Measurements from ENCODE around the gene IGFL1.
"Not testable (repeated sequence)": the region's sequence is repeated elsewhere in the genome, so short reads cannot be mapped to it uniquely, and the experiment has no call there.

IGFL1 gene

DNA sequence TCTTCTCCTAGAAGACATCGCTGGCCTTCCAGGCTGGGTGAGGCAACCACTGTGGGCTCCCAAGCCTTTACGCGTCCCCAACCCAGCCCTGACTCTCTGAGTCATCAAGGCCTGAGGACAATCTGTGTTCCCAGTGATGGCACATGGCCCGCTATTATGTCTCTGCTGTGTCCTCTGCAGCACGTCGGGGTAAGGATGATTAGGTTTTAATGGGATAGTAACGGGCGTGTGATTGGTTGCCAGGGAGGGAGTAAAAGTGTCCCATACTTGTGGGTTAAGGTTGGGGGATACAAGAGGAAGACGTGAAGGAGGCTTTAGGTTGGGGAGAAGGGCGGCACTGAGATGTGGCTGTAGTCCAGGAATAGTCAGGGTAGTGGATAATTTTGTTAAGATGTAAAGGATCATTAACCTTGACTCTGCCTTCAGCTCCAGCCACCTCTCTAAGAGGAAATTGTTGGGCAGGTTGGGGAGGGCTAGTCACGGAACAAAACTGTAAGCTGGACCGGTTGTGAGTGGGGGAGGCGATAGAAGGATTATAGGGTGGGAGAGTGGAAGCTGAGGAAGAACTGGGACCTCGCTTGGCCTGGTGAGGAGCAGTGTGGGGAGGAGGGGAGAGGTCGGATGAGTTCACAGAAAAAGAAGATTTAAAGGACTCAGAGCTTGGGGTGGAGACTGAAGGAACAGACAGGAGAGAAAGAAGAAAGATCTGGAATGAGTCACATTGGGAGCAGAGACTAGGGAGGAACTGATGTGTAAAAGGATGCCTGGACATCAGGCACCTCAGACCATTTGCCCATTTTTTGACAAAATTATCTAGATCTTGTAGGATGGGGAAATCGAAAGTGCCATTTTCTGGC lies 27.9 kb upstream of the IGFL1 start:
- DNase-seq (ENCODE audit: low read depth in 2 of 2) = no peak

DNA sequence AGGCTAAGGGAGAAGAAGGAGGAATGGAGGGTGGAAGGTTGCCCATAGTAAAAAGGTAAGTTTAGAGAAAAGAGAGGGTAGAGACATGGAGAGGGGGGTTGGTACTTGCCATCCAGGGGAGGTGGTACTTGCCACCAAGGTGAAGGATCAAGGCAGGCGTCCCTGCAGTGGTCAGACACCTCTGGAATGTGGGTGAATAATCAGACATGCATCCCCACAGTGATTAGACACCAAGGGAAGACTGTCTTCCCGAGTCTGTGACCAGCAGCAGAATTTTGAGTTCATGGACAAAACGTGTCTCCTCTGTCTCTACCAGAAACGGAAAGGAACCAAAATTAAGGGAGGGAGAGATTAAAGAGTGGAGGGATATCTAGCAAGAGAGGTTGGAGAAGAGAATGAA lies 27.1 kb upstream of the IGFL1 start:
- no peak for DNase-seq (ENCODE audit: low read depth in 2 of 2)

DNA sequence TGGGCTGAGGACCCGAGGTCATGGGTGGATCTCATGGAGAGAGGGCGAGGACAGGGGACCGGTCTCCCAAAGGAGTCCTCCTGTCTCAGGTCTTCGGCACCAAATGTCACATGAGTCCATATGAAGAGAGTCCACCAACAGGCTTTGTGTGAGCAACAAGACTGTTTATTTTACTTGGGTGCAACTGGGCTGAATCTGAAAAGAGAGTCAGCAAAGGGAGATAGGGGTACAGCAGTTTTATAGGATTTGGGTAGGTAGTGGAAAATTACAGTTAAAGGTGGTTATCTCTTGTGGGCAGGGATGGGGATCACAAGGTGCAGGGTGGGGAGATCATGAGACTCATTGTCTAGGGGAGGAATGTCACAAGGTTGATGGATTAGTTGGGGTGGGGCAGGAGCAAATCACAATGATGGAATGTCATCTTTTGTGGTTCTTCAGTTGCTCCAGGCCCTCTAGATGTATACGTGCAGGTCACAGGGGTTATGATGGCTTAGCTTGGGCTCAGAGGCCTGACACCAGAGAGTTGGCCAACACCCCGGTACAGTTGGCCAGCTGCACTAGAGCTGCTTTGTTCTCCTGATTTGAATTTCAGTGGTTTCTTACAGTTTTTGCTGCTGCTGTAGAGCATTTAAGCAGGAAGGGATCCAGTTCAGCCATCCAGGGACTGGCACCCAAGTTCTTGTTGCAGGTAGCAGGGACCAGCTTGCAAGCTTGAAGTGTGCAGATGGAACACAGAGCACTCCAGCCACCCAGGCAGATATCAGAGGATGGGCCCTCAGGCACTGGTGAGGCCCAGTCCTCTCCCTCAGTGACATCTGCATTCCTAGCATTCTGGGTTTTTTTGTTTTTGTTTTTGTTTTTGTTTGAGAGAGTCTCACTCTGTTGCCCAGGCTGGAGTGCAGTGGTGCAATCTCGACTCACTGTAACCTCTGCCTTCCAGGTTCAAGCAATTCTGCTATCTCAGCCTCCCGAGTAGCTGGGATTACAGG lies 26.4 kb upstream of the IGFL1 start:
- DNase-seq (ENCODE audit: low read depth in 2 of 2) = no peak

DNA sequence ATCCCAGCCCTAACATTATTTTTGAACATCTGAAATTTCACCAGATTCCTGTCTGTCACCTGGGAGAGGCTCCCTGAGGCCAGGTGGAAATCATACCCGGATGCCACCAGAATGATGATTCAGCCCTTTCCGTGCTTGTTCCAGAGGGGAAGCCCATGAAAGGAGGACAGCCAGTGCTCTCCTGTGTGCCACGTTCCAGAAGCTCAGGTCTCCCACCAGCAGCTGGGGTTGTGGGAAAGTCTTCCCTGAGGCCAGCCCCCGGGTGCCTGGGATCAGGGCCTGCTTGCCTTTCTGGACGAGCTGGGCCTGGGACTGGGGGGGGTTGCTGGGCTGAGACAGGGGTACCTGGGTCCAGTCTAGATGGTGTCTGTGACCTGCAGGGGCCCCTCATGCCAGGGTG lies 25.5 kb upstream of the IGFL1 start:
- no peak for DNase-seq (ENCODE audit: low read depth in 2 of 2)

DNA sequence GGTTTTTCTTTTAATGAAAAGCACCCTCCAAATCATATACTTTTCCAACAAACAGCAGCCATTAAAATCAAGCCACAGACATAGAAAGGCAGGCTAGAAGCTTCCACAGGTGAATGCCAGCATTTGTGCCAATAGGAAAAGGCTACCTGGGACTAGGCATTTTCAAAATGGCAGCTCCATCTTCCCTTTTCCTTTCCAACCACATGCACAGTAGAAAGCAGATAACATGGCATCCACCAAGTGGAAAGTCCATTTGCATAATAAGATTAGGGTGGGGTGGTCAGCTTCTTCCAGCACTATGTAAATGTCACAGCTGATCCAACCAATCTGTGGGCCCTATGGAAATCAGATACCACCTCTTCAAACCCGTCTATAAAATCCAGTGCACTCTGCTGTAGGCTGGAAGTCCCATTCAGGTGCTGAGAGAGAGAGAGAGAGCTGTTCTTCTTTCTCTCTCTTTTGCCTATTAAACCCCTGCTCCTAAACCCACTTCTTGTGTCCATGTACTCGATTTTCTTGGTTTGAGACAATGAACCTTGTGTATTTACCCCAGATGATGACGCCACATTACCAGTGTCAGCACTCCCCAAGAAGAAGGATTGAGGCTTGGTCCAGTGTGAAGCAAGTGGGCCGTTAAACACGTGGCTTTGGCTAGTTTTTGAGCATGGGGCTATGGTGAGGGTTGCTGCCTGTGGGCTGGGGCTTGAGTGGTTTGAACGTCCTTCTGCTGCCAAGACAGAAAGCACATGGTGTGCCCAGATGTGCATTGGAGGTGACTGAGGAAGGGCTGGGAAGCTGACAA lies 24.2 kb upstream of the IGFL1 start:
- no peak for DNase-seq (ENCODE audit: low read depth in 2 of 2)

DNA sequence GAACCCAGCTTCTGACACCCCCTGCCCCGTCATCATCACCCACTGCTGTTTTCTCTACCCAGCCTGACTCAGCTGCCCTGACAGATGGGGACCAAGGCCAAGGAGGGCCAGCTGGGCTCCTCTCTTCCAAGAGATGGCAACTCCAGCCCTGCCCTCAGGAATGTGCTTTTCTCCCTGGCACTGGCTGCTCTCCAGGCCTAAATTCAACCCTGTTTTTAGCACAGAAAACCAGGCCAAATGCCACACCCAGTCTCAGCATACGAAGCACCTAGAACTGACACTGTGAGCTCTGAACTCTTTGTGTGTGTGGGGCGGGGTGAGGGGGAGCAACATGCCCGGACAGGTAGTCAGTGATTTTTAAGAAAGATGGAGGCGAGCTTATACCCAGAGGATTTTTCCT lies 23.4 kb upstream of the IGFL1 start:
- DNase-seq (ENCODE audit: low read depth in 2 of 2) = no peak

DNA sequence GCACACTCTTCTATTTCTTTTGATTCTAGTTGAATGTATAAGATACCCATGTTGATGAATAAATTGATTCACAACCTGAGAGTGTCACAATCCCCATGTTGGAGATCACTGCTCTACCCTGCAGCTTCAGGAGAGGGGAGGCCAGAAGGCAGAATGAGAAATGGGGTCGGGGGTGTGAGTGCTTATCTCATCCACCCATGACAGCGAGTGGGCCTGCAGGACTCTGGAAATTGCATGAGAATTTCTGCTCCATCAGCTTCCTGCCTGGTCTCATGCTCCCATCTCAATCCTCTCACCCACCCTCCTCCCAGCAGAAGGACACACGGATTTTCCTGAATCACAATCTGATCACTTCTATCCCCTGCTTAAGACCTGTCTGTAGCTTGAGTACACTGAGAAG lies 22.9 kb upstream of the IGFL1 start:
- DNase-seq (ENCODE audit: low read depth in 2 of 2) = no peak

DNA sequence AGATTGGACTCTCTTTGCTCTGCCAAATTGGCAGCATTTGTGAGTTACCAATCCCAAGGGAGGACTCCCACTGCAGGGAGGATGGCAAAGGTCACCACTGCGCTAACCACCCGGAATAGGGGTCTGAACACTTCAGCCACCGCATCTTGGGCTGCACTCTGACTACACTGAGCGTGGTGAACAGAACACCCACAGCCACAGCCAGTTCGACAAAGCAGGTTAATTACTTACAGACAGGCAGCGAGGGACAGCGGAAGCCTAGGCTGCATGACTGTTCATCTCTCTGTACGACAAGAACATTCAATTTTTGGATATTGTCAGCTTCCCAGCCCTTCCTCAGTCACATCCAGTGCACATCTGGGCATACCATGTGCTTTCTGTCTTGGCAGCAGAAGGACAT lies 21.7 kb upstream of the IGFL1 start:
- DNase-seq (ENCODE audit: low read depth in 2 of 2) = not testable (repeated sequence)

DNA sequence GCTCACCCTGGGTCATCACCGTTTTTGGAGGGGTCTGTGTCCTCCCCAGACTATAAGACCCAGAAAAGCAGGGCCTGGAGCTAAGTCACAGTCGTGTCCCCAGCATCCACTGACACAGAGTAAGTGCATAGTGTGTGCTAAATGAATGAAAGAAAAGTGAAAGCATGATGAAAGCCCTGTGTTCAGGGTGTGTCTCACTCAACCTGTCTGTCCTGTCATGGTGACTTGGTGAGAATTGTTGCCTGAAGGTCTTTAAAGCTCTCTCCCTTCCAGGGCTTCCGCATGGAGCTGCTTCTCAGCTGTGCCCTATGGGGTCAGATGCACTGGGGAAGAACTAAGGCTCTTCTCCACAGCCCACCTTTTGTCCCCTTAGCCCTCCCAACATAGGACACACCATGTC lies 20.5 kb upstream of the IGFL1 start:
- no peak for DNase-seq (ENCODE audit: low read depth in 2 of 2)

DNA sequence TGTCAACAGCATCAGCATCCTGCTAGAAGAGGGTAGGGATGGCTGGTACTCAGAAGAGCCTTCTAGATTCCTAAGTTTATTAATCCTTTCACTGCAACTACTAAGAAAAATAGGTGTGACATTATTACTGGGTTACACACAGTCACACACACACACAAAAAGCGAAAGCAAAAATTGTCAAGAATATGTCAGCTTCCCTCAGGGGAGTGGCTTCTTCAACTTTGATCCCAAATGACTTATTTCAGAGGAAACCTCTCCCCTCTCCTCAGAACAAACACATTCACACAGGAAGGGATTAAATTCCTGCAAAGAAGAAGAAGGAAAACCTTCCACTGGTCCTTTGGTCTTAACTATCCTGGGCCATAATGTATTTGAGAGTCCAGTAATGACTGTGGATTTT lies 20.1 kb upstream of the IGFL1 start:
- no peak for DNase-seq (ENCODE audit: low read depth in 2 of 2)

DNA sequence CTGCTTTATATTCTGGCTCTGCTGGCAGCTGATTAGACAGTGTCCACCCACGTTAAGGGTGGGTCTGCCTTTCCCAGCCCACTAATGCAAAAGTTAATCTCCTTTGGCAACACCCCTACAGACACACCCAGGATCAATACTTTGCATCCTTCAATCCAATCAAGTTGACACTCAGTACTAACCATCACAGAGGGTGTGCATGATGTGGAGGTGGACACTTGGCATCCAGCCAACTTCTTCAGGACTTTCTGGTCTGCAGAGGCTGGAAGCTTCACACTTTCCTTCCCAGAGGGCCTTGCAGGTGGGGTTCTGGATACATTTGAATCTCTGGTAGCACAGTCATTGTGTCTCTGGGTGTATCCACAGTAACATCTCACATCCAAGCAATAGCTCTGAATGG lies 18.9 kb upstream of the IGFL1 start:
- no peak for DNase-seq (ENCODE audit: low read depth in 2 of 2)

DNA sequence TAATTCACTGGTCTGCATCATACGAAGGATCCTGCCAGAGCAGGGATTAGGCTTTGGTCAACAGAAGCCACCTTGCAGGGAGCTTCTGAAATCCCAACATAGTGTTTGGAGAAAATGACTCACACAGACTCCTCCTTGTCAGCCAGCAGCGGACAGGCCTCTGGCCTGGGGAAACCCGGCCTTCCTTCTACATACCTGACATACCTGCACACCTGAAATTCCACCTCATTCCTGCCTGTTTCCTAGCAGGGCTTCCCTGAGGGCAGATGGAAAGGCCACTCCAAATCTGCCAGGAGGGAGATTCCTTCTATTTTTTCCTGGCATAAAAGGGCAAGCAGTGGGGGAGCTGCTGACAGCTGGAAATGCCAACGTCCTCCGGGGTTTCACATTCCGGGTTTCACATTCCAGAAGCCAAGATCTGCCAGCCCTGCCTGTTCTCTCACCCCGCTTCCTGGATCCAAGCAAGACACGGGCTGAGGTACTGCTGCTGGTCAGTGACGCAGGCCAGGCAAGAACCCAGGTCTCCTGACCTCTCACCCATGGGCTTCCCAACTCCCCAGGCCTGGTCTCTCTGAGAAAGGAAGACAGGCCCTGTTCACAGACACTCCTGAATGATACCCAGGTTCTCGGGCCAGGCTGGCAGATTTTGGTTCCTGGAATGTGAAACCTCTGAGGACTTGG lies 18.2 kb upstream of the IGFL1 start:
- DNase-seq (ENCODE audit: low read depth in 2 of 2) = no peak

DNA sequence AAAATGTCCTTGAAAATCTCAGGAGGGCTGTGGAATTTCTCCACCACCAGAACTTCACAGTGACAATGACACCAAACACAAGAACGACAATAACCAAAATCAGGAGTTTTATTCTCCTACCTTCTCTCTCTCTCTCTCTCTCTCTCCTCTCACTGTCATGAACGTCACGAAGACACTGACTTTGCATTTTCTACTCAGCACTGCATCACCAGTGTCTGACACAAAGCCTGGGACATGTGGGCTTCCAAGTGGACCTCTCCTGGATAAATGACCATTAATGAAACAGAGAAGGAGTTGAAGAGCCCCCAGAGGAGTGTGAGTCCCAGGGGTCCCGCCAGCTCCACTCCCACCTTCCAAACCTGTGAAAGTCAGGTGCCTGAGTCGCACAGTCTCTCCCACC lies 16.9 kb upstream of the IGFL1 start:
- not testable (repeated sequence) for DNase-seq (ENCODE audit: low read depth in 2 of 2)

DNA sequence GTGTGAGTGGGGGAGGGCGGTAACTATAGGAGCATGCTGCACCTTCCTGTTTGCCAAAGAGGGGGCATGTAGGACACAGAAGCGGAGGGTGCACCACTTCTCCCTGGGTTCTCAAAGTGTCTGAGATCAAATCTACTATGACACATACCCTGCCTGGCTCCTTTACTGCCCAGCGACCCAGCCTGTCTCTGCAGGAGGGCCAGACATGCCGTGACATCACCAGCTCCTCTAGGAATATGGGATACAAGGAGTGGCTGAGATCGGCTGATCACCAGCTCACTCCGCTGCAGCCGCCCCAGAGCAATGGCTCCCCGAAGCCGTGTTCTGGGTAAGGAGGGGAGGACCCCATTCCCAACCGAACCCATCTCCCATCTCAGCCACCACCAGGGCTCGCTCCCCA lies 16.4 kb upstream of the IGFL1 start:
- no peak for DNase-seq (ENCODE audit: low read depth in 2 of 2)

DNA sequence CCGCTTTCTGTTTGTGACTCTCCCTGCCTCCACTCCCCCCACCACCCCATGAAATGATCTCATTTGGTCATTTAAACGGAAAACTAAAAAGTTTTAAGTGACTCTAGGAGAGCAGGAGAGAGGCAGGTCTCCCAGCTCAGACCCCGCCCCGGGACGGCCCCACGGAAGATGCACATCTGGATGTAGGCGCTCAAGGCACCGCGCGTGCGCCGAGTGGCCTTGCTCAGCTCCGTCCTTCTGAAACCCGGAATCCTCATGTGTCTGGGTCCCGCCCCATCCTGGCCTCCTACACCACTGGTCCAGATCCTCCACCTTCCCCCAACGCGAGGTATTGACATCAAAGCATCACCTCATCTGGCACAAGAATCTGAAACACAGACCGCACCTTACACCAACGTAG lies 15.7 kb upstream of the IGFL1 start:
- no peak for DNase-seq (ENCODE audit: low read depth in 2 of 2)

DNA sequence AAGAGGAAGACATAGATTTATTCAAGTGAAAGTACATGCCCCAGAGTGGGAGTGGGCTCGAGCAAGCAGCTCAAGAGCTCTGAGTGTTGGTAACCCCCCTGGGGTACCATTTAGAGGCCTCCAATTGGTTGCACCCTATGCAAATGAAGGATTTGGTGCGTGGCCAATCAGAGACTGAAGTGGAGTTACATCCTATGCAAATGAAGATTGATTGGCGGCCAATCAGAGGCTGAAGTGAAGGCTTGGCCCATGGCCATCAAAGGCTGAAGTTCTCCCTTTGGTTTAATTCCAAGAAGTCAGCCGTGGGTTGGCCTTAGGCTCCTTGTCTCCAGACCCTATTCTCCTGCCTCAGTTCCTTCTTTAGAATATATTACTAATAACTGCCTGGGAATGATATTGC lies 12.9 kb upstream of the IGFL1 start:
- DNase-seq (ENCODE audit: low read depth in 2 of 2) = no peak

DNA sequence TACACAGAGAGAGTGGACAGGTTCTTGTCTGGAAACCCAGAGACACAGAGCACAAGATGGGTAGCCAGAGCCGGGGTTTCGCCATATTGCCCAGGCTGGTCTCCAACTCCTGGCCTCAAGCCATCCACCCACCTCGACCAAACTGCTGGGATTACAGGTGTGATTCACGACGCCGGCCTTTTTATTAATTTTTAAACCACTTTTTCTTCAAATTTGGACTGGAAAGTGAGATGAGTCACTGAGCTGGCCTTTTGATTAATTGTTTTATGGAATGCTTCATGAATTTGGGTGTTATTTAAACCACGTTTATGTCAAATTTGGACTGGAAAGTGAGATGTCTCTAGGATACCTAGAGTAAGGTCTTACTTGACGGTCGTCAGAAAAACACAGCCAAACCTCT lies 12.1 kb upstream of the IGFL1 start:
- DNase-seq (ENCODE audit: low read depth in 2 of 2) = no peak

DNA sequence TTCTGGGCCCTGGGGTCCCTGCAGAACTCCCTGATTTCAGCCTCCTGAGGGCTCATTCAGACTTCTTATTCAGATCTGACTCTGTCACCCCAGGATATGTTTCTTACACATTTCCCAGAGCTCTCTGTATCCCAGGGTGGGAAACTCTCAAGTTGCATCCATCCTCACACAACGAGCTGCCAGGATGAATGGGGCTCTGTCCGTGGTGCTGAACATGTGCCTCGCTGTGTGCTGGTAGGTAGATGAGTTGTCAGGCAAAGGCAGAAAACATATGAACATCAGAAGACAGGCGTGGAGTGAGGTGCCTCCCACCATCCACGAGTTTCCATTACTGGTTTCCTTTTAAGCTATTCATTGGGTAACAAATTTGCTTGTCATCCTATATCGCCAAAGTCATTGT lies 11.4 kb upstream of the IGFL1 start:
- no peak for DNase-seq (ENCODE audit: low read depth in 2 of 2)

DNA sequence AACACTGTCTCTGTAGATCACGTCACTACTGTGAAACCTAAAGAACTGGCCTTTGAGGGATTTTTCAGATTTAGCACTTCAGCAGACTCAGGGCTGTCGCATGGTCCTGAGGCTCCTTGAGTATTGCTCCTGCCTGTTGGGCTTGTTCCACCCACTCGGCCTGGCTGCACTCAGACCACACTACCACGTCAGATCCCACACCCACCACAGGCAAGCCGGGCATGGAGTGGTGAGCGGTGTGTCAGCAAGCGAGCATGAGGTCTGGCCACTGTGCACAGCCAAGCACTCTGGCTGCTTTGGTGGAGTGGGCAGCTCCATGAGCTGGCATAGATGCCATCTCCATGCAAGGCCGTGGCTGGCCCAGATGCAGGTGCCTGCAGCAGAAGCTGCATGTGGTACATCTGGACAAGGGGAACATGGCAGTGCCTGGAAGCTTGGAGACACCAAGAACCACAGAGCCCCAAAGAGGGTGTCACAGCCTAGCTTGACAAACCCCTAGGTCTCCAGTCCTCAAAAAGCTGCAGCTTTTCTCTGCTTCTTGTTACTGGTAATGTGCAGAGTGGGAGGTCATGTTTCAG lies 9.4 kb upstream of the IGFL1 start:
- no peak for DNase-seq (ENCODE audit: low read depth in 2 of 2)

DNA sequence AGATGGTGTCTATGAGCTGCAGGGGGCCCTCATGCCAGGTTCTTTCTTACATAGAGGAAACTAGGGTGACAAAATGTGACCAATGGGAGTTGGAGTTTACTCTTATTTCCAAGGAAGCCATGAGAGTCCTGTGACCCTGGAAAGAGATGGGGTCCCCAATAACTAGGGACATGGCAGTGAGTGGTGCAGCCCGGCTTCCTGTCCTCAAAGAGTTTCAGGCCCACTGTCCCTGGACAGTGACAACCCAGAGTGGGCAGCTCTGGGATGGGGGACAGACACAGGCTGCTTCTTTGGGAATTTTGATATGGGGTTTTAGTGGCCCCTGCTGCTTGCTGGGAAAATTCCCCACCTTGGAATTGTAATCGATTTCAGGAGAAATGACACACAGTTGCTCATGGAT lies 8.4 kb upstream of the IGFL1 start:
- no peak for DNase-seq (ENCODE audit: low read depth in 2 of 2)

DNA sequence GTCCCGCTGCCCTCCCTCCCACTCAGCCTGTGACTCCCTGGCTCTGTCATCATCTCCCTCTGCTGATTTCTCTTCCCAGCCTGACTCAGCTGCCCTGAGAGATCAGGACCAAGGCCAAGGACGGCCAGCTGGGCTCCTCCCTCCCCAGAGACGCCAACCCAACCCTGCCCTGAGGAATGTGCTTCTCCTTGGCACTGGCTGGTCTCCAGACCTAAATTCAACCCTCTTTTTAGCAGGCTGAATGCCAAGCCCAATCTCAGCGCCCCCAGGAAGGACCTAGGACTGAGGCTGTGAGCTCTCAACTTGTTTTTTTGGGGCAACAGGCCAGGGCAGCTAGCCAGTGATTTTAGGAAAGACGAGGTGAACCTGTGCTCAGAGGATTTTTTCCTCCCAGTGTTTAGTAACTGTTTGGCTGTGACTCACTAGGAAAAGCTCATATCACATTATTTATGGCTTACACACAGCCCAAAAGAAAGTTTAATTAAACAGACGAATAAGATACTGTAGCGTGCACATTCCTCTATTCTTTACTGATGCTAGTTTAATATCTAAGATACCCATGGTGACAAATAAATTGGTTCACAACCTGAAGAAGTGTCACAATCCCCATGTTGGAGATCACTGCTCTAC lies 7.4 kb upstream of the IGFL1 start:
- no peak for DNase-seq (ENCODE audit: low read depth in 2 of 2)
